ENCODE data around the gene PRSS21. TPM values are rescaled to one million over a fixed set of nuclear protein-coding genes. Genes with fewer than 3 reads are reported as not detected.

PRSS21 gene
- total RNA-seq, 1 donor from 2014 or later: not detected

GRCh38 chr16:2867987-2868789 lies 51.2 kb downstream of the PRSS21 start:
- DNase-seq: peak; percentile 96

Small RNA genes within 50 kb of the gene (small RNA-seq; reads per million reads assigned to genes)
- not detected for gene SNORA3C (ENCODE audit: low replicate concordance)

Other genes starting within 250 kb of the PRSS21 start
- 28.4 TPM for gene KCTD5, start 134.7 kb upstream of the PRSS21 start, total RNA-seq
- gene PRSS27, start 97.0 kb upstream of the PRSS21 start, total RNA-seq: 3.5 TPM
- 170 TPM for gene SRRM2, start 64.6 kb upstream of the PRSS21 start, total RNA-seq
- 155 TPM for gene ELOB, start 40.0 kb upstream of the PRSS21 start, total RNA-seq
- gene PRSS33, start 29.7 kb upstream of the PRSS21 start, total RNA-seq: 2.9 TPM
- not detected for gene PRSS41, start 18.8 kb upstream of the PRSS21 start, total RNA-seq
- gene ZG16B, start 13.1 kb downstream of the PRSS21 start, total RNA-seq: 1,549 TPM
- 18.2 TPM for gene PRSS22, start 40.9 kb downstream of the PRSS21 start, total RNA-seq
- 37.0 TPM for gene FLYWCH2, start 66.0 kb downstream of the PRSS21 start, total RNA-seq
- gene FLYWCH1, start 94.7 kb downstream of the PRSS21 start, total RNA-seq: 21.6 TPM
- gene KREMEN2, start 147.0 kb downstream of the PRSS21 start, total RNA-seq: 5.6 TPM
- gene PAQR4, start 152.1 kb downstream of the PRSS21 start, total RNA-seq: 6.2 TPM
- gene PKMYT1, start 163.2 kb downstream of the PRSS21 start, total RNA-seq: 12.2 TPM
- not detected for gene CLDN9, start 195.7 kb downstream of the PRSS21 start, total RNA-seq
- gene CLDN6, start 200.9 kb downstream of the PRSS21 start, total RNA-seq: not detected
- gene TNFRSF12A, start 203.1 kb downstream of the PRSS21 start, total RNA-seq: 41.3 TPM
- gene HCFC1R1, start 206.7 kb downstream of the PRSS21 start, total RNA-seq: 13.0 TPM
- 12.6 TPM for gene THOC6, start 206.8 kb downstream of the PRSS21 start, total RNA-seq
- 15.8 TPM for gene BICDL2, start 219.7 kb downstream of the PRSS21 start, total RNA-seq
- gene MMP25, start 229.3 kb downstream of the PRSS21 start, total RNA-seq: 0.41 TPM
- 104 TPM for gene IL32, start 248.4 kb downstream of the PRSS21 start, total RNA-seq

Data from tongue (tissue), 3 donors.